Kidney tubule cell (primary cell): ENCODE data around the gene FBH1.
"Not testable (repeated sequence)": the region's sequence is repeated elsewhere in the genome, so short reads cannot be mapped to it uniquely, and the experiment has no call there.

ENCODE experiments used
- DNase-seq: peaks from one replicate; pipeline ENCODE4 v3.0.0-alpha.2; 2018; ENCODE audit warnings: low spot score

The FBH1 gene

DNA sequence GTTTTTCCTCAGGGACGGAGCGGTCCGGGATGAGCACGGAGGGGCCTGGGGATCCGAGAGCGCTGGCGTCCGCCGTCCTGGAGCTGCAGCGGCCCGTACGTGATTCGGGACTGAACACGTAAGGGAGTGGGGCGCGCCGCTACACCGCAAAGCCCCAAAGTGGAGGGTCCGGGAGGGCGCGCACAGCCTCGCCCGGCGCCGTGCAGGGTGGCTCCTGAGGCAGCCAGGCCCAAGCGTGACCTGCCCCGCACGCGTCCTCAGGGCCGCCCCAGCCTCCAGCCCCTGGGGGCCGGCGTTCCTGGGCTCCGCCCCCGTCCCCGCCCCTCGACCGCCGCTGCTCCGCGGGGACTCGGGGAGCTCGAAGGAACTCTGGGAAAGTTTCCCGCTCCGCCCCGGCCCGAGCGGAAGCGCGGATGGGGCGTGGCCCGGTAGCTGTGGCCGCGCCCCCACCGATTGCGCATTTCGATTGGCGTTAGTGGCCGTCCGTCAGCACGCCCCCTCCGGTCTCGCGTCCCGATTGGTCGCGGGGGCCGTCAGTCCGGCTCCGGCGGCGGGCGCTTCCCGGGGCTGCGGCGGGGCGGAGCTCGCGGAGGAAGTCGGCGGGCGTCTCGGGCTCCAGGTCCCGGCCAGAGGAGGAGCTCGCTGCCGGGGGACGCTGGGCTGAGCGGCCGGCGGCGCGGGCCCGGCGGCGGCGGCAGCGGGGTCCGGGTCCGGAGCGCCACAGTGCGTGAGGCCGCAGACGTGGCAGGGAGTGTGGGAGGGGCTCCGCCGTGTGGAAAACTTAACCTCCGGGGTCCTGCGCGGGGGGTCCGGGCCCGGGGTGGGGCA is at the start of gene FBH1, which contains the start of gene ANKRD16:
TSS of gene FBH1 (plus strand) at position 620 of the 828 bp plus-strand sequence. CDS start at position 723, 103 bp downstream.
TSS of gene ANKRD16 (minus strand) at position 270 of the 828 bp plus-strand sequence. CDS start 539 bp downstream, outside the sequence.
- DNase-seq: peak; percentile 99

DNA sequence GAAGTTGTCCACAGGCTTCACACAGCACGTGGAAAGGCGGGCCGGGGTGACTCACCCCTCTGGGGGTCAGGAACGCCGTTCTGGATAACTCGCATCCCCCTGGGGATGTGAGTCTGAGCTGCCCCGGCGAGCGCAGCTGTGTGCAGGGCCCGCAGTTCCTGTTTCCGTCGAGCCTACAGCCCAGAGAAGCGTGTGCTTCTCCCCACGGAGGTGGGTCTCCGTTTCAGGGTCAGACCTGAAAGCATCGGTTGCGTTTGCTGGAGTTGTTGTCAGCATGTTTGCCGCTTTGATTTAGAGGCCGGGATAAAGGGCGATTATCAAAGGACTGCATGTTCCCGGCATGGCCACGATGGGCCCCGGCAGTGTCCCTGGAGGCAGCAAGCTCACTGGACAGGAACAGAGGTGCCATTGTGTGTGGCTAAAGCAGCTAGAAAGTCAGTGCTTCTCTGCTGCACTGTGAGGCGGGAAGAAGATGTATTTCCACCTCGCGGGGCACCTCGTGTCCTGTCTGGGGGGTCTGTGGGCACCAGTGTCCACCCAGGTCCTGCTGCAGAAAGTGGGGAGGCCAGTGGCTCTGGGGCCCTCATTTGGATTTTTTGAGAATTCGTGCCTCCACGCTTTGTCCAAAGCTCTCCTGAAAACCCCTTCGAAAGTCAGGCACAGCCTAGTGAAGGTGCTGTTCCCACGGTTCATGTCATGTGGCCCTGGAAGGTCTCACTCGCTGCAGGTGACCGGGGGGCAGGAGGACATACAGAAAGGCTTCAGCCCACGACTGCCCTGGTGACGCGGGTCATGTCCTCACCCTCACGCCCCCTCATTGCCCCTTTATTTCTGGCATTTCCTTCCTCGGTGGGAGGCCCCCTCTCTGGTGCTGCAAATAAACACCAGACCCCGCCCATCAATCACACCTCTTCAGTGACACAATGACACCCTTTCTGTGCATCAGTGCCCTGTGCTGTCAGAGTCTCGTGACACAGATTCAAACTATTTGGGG is 49.4 kb upstream of the FBH1 start:
- DNase-seq: peak; percentile 79

DNA sequence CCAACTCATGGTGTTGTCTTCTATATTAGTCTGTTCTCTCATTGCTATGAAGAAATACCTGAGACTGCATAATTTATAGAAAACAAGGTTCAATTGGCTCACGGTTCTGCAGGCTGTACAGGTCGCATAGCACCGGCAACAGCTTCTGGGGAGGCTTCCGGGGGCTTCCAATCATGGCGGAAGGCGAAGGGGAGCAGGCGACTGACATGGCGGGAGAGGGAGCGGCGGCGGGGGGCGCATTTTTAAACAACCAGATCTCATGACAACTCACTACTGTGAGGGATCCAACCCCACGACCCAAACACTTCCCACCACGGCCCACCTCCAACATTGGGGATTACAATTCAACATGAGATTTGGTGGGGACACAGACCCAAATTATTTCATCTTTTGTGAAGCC is 48.1 kb upstream of the FBH1 start:
- no peak for DNase-seq

DNA sequence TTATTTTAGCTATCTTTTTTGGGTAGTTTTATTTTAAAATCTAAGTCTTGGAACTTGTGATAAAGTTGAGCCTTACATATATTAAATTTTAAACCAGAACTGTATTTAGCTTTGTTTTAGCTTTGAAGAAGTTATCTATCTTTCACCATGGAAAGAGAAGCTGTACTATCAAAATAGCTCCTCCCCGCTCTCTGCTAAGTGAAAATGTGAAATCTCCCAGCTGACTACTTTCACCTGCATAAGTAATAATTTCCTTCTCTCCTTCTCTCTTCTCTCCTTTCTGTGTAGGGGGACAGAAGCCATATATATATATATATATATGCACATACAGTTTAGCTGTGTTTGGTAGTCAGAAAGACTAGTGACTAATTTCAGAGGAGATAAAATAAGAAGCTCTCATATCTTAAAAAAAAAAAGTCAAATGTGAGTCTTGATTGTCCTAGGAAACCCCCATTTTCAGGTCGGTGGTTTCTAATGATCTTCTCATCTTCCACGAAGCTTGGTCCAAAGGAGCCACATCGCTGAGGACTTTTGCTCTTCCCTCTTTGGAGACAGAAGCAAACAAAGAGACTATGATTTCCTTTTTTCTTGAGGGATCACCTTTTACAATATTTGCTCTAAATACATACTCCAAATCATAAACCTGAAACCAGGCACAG is 46.2 kb upstream of the FBH1 start:
- no peak for DNase-seq

DNA sequence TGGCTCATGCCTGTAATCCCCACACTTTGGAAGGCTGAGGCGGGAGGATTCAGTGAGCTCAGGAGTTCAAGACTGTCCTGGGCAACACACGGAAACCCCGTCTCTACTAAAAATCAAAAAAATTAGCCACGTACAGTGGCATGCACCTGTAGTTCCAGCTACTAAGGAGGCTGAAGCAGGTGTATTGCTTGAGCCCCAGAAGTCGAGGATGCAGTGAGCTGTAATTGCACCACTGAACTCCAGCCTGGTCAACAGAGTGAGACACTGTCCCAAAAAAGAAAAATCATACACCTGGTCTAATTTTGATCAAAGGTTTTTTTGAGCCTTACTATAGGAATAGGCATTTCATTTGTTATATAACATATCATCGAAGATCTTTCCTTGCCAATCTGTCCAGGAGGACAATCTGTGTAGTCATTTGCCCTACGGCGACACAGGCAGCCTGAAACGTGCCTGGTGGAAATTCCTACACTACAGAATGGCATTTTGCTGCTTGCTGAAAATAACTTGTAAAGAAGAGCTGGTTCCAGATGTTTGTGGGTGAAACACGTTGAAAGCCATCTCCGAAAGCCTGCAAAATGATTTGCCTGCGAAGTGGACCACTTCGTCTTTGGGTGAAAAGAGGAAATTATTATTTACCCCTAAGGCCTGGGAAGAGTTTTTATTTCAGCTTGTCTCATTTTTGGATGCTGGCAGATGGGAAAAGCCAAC is 45.5 kb upstream of the FBH1 start:
- DNase-seq: no peak

DNA sequence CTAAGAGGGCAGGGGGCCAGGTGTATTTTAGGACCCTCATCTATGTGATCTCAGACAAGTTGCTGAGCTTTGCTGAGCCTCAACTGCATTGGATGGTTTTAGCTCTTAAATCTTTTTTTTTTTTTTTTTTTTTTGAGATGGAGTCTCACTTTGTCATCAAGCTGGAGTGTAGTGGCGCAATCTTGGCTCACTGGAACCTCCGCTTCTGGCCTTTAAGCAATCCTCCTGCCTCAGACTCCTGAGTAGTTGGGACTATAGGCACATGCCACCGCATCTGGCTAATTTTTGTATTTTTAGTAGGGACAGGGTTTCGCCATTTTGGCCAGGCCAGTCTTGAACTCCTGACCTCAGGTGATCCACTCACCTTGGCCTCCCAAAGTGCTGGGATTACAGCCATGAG is 43.4 kb upstream of the FBH1 start:
- not testable (repeated sequence) for DNase-seq

DNA sequence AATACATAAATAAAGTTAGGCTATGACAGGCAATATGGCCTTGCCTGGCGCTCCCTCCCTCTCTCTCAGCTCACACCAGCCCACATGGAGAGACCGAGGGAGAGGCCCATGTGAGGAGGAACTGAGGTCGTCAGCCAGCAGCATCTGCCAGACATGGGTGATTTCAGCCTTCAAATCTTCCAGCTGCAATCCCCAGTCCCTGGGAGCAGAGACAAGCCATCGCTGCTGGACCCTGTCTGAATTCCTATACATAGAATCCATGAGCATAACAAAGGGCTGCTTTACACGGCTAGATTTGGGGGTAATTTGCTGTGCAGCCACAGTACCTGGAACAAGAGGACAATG is 35.9 kb upstream of the FBH1 start:
- DNase-seq: no peak

DNA sequence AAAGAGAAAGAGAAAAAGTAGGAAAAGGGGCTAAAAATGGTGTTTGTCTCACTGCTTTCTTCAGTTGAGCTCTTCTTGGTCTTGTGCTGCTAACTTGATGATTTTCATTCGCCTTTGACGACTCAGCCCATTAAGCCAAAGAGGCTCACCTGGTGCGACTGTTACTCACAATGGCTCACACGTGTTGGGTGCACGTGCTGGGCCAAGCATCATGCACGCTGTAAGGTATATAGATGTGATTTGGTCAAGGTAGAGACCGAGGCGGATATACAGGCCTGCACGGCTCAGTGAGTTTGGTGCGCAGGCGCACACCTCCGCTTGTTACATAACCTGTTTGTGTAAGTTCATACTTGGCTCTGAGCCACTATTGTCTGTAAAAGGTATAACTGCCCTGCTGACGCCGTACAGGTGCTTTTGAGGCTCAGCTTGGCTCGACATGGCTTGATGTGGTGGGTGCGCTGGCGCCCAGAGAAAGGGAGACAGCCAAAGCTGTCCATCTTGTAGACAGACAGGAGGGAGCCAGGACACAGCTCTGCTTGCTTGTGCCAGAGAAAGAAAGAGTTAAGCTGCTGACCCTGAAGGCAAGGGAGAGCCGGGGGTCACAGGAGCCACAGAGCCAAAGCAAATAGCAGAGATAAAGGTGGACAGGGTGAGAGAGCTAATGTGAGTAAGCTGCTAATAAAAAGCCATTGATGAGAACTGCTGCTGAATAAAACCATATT is 33.9 kb upstream of the FBH1 start:
- DNase-seq: no peak

DNA sequence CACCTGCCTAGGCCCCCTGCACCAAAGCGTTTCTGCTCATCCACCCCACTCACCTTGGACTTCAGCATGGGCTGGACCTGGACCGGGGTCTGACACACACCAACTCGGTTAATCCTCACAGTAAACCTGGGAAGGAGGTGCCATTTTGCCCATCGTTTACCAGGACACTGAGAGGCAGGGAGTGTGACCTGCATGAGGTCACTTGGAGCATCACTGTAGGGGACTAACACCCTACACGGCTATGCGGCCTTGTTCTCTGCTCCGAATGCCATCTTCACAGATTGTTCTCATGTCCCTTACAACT is 33.4 kb upstream of the FBH1 start:
- DNase-seq: no peak

DNA sequence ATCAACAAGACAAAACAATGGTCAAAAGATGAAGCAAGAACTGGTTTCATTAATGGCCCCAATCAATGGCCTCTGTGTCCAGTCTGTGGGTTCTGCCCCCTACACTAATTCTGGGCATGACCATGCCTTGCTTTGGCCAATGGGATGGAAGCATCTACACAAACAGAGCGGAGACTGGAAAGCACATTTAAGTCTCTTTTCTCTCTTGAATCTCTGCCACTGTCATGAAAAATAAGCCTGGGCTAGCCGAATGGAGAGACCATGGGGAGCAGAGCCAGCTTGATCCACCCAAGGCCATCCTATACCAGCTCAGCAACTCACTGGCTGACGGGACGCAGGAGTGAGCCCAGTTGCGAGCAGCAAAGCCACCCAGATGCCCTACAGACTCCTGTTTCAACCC is 31.2 kb upstream of the FBH1 start:
- no peak for DNase-seq

DNA sequence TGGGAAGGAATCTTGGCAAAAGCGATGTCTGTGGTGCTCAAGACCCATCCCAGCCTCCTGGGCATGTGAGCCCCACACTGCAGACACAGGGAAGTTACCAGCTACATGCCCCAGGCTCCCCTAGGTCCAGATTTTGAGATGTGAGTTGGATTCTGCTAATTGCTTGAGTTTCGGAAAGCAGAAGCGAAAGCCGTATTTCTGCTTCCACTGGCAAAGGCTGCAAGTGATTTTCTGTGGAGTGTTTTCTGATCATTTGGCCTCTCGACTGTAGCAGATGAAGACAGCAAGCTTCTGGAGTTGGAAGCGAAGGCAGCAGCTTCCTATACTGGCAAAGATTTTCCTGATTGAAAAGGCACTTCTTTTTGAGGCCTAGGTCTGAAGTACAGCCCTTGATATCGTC is 30.0 kb upstream of the FBH1 start:
- no peak for DNase-seq

DNA sequence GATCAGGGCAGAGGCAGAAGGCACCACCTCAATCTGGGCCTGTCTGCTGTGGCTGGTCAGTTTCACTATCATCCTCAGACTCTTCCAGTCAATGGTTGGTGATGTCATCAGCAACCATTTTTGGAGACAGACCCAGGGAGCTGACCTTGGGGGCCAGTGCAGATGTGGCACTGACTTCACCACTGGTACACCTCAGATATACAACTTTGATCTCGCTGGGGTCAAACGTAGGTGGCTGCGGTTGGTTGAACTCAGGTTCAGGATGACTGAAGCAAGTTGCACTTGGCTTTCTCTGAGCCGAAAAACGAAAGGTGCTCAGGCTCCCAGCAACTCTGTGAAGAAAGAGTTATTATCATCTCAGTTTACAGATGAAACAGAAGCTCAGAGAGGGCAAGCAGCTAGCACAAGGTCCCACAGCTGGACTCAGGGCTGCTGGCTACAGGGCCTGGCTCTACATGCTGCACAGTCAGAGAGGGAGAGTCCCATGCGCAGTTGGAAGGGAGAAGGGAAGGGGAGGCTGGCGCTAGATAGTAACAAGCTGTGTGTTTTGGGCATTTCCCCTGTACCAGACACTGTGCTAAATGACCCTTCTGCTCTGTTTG is 27.6 kb upstream of the FBH1 start:
- peak; percentile 21 for DNase-seq

DNA sequence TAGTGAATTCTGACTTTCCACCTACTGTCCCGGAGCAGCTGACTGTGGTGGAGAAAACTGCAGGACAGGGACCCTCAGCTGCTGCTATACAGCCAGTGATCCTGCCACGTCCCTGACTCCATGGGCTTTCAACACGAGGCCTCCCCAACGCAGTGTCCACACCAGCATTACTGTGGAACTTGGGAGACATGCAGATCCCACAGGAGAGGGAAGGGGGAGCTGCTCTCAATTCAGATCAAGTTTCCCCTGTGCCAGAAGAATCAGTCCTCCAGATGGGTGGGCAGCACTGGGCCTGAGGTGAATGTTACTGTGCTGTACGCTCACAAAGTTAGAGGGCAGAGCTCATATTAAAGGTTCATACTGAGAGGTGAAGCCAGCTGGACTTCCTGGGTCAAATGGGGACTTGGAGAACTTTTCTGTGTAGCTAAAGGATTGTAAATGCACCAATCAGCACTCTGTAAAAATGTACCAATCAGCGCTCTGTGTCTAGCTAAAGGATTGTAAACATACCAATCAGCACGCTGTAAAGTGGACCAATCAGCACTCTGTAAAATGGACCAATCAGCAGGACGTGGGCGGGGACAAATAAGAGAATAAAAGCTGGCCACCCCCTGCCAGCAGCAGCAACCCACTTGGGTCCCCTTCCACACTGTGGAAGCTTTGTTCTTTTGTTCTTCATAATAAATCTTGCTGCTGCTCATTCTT is 26.9 kb upstream of the FBH1 start:
- not testable (repeated sequence) for DNase-seq

DNA sequence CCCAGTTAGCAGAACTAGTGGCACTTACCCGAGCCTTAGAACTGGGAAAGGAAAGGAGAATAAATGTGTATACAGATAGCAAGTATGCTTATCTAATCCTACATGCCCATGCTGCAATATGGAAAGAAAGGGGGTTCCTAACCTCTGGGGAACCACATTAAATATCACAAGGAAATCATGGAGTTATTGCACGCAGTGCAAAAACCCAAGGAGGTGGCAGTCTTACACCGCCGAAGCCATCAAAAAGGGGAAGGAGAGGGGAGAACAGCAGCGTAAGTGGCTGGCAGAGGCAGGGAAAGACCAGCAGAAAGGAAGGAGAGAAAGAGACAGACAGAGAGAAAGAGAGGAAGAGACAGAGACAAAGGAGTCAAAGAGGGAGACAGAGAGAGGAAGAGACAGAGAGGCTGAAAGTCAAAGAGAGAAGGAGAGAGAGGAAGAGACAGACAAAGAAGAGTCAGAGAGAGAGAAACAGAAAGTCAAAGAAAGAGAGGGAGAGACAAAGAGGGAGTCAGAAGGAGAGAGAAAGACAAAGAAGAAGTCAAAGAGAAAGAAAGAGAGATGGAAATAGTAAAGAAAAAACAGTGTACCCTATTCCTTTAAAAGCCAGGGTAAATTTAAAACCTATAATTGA is 23.5 kb upstream of the FBH1 start:
- not testable (repeated sequence) for DNase-seq

DNA sequence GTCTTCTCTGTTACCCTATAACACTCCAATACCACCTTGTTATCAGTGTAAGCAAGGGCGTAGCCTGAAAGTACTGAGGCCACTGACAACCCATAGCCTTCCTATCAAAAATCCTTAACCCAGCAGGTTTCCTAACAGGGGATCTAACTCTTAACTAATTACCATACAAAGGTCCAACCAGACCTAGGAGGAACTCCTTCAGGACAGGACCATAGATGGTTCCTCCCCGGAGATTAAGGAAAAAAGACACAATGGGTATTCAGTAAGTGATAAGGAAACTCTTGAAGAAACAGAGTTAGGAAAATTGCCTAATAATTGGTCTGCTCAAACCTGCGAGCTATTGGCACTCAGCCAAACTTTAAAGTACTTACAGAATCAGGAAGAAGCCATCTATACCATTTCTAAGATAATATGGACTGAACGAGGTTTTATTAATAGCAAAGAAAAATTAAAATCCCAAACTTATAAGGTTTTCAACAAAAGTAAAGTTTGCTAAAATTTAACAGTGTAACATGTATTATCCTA is 22.9 kb upstream of the FBH1 start:
- not testable (repeated sequence) for DNase-seq

DNA sequence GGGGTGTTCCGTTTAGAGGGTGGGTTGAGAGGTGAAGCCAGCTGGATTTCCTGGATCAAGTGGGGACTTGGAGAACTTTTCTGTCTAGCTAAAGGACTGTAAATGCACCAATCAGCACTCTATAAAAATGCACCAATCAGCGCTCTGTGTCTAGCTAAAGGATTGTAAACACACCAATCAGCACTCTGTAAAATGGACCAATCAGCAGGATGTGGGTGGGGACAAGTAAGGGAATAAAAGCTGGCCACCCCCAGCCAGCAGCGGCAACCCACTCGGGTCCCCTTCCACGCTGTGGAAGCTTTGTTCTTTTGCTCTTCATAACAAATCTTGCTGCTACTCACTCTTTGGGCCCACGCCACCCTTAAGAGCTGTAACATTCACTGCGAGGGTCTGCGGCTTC is 21.7 kb upstream of the FBH1 start:
- not testable (repeated sequence) for DNase-seq

DNA sequence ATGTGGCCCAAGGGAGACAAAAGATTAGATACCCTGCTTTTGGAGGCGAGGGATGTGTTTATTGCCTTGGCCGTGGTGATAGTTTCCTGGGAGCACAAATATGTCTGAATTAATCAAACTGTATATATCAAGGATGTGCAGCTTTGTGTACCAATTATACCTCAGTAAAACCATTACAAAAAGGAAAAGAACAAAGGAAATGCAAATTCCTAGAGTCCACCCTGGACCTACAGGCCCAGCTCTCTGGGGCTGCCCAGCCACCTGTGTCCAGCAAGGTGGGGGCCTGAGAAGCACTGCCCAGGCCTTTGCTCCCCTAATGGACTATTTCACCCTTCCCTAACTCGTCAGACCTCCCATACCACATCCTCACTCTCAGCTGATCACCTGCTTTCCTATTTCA is 20.9 kb upstream of the FBH1 start:
- DNase-seq: no peak

DNA sequence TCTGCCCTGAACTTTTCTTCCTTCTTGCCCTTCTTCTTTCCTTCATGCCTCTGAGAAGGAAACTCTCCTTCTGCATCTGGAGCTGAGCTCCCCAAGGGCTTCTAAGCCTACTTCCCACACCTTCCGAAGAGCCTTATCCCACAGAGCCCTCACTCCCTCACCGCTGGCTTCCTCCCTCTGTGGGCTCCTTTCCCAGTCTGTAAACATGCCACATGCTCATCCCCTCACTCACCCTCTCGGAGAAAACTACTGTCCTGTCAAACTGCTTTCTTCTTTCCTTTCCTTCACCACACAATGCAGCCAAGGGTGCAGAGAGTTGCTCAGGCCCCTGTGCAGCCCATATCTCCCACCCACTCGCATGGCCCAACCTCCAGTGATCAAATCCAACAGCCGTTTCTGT is 18.4 kb upstream of the FBH1 start:
- no peak for DNase-seq

DNA sequence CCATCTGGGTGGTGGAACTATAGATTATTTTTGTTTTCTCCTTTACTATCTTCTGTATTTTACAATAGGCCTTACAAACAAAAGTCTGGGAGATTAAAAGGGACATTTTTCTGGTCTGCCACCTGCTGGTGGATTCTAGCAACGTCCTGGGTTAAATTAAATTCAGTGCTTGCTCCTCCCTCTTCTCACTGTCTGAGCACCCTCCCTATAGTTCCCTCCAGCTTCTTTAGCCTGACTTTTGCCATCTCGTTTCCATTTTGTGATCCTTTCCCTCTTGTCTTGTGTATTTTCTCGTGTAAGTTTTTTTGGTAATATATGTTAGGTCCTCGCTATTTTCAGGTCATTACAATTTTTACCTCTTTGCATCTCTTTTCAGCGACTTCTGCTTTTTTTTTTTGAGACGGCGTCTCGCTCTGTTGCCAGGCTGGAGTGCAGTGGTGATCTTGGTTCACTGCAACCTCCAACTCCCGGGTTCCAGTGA is 16.5 kb upstream of the FBH1 start:
- DNase-seq: peak; percentile 71
